ENCODE measurements around the gene KIF1B.
"Not testable (repeated sequence)": the region's sequence is repeated elsewhere in the genome, so short reads cannot be mapped to it uniquely, and the experiment has no call there.

GRCh38 chr1:10425826-10426534 is 215.6 kb downstream of the KIF1B start:
- TF ChIP-seq CTCF (conservative IDR thresholded peaks at IDR 0.05; ENCODE audit: low read depth in 2 of 2); EZH2 (IDR thresholded peaks at IDR 0.05; ENCODE audit: low read depth, unreplicated experiment); CREB1 (CRISPR knock-in tag; IDR thresholded peaks at IDR 0.05; ENCODE audit: low read depth); REST (IDR thresholded peaks at IDR 0.05; ENCODE audit: unreplicated experiment); JUNB (IDR thresholded peaks at IDR 0.05; ENCODE audit: unreplicated experiment): not testable (repeated sequence)
